Testis (tissue), 3 donors: ENCODE results near the gene COPG1. TPM values are rescaled to one million over a fixed set of nuclear protein-coding genes. Genes with fewer than 3 reads are reported as not detected.

Experiments
- DNase-seq: peaks from one replicate; pipeline ENCODE4 v3.0.0-alpha.2; 2019
- H3K27ac ChIP-seq, 2 donors: fragments of 200-600 bp; sonication (generic); one replicate each; pipeline ENCODE4 v1.5.1; 2019
- H3K27me3 ChIP-seq: fragments of 200-600 bp; sonication (generic); one replicate; pipeline ENCODE4 v1.5.1; 2019
- H3K36me3 ChIP-seq: fragments of 200-600 bp; sonication (generic); one replicate; pipeline ENCODE4 v1.5.1; 2017; ENCODE audit warnings: low read depth; ENCODE audit errors: missing control alignments
- H3K4me1 ChIP-seq: fragments of 200-600 bp; sonication (generic); one replicate; pipeline ENCODE4 v1.5.1; 2019
- H3K4me3 ChIP-seq, 2 donors: fragments of 200-600 bp; sonication (generic); one replicate each; pipeline ENCODE4 v1.5.1; 2017 to 2019
- H3K9me3 ChIP-seq: fragments of 200-600 bp; sonication (generic); one replicate; pipeline ENCODE4 v1.5.1; 2017
- CTCF ChIP-seq, 3 experiments: fragments of 450-650 bp in 2 of 3; fragments of 200-600 bp in 1 of 3; sonication (generic) in 1 of 3; IDR thresholded peaks; one replicate each; pipeline ENCODE4 v1.5.1; 2016 to 2019; ENCODE audit warnings: antibody characterized with exemption in 3 of 3, mild to moderate bottlenecking in 2 of 3, moderate library complexity in 1 of 3
- POLR2A ChIP-seq: fragments of 450-650 bp; IDR thresholded peaks from one replicate; pipeline ENCODE4 v1.6.1; 2017; ENCODE audit warnings: antibody characterized with exemption, mild to moderate bottlenecking, moderate library complexity
- WGBS, 2 donors: methylation state at CpG; one replicate each; pipeline ENCODE4 v1.1.5; 2018; 5-methylcytosine and 5-hydroxymethylcytosine counted together
- intact Hi-C: fragments of 100-400 bp; cut with DNase I; formaldehyde crosslinking; loops from one replicate; pipeline ENCODE4 v1.15.1; 2023; ENCODE audit warnings: low total_unique reads
- polyA plus RNA-seq: library from polyadenylated mRNA; stranded (reverse); fragments of 350-450 nt; fragmentation: Illumina TruSeq; extraction: RNeasy Lipid Tissue Mini Kit (QIAGEN cat#74804); gene quantifications from one replicate; pipeline ENCODE4 v1.2.3, GENCODE V29; 2014; ENCODE audit warnings: low read depth, low replicate concordance; ENCODE audit not compliant: insufficient read depth
- total RNA-seq, 2 donors: library from RNA; depleted of rRNA; stranded (reverse); fragments of >200 nt; gene quantifications; one replicate each; pipeline ENCODE4 v1.2.3, GENCODE V29; 2016

The COPG1 gene
- total and polyA plus RNA-seq, 3 donors from 2014 or later, result 94.5 to 113 (median 98.2) TPM

GRCh38 chr3:129316248-129317013 is 67.0 kb downstream of the COPG1 start:
- intact Hi-C loops, result loop anchor here (5.0 kb wide), 1 partner anchor 39 kb away; the partner anchor contains the start of gene HMCES
- peak; percentile 90 for DNase-seq
- H3K27me3 ChIP-seq, result no peaks in the 10 kb centered on the region
- H3K36me3 ChIP-seq, result no peaks in the 10 kb centered on the region
- H3K9me3 ChIP-seq, result no peaks in the 10 kb centered on the region
- WGBS, 2 donors, result 0 to 1% methylated on average over 17 to 55 of the region's 65 CpGs
- peak overlapping the region; percentile 86 to 89 for H3K27ac ChIP-seq
- H3K4me3 ChIP-seq, result peak overlapping the region; percentile 68 to 93
- peak; percentile 81 for TF ChIP-seq POLR2A
- peak in 2 of 3 experiments; percentile 42 to 58 for TF ChIP-seq CTCF (IDR thresholded peaks at IDR 0.05)
- peaks cover 21% of the 10 kb centered on the region for H3K4me1 ChIP-seq

- Histone ChIP-seq H3K4me3 (peak overlapping the region; percentile 68 to 93), H3K4me1 (peaks cover 21% of the 10 kb centered on the region), H3K36me3 (no peaks in the 10 kb centered on the region), H3K27me3 (no peaks in the 10 kb centered on the region), H3K27ac (peak overlapping the region; percentile 86 to 89), H3K9me3 (no peaks in the 10 kb centered on the region)
- TF ChIP-seq POLR2A, result no peak
- TF ChIP-seq CTCF (IDR thresholded peaks at IDR 0.05), result no peak
- 21 to 23% methylated on average over 15 of the region's 15 CpGs for WGBS, 2 donors
- DNase-seq, result no peak
- intact Hi-C loops, result loop anchor here (5.0 kb wide), 1 partner anchor 40 kb away; the partner anchor contains the start of gene HMCES
Observed at GRCh38 chr3:129317014-129317771, 67.8 kb downstream of the COPG1 start.

GRCh38 chr3:129317848-129318247 is 68.4 kb downstream of the COPG1 start:
- Histone ChIP-seq H3K4me1 (peaks cover 21% of the 10 kb centered on the region), H3K27ac (no peak overlapping the region), H3K4me3 (no peak overlapping the region), H3K36me3 (no peaks in the 10 kb centered on the region), H3K9me3 (no peaks in the 10 kb centered on the region), H3K27me3 (no peaks in the 10 kb centered on the region)
- WGBS, 2 donors, result 50 to 66% methylated on average over 3 to 5 of the region's 5 CpGs
- intact Hi-C loops, result loop anchor here (5.0 kb wide), 1 partner anchor 41 kb away; the partner anchor contains the start of gene HMCES
- no peak for TF ChIP-seq POLR2A
- TF ChIP-seq CTCF (IDR thresholded peaks at IDR 0.05), result no peak
- DNase-seq, result no peak

GRCh38 chr3:129318921-129319320 is 69.5 kb downstream of the COPG1 start:
- Histone ChIP-seq H3K36me3 (no peaks in the 10 kb centered on the region), H3K9me3 (no peaks in the 10 kb centered on the region), H3K4me1 (peaks cover 16% of the 10 kb centered on the region), H3K27ac (no peak overlapping the region), H3K27me3 (no peaks in the 10 kb centered on the region), H3K4me3 (no peak overlapping the region)
- WGBS, 2 donors, result 95 to 97% methylated on average over 7 to 15 of the region's 15 CpGs
- intact Hi-C loops, result loop anchor here (5.0 kb wide), 1 partner anchor 42 kb away; the partner anchor contains the start of gene HMCES
- DNase-seq, result no peak
- TF ChIP-seq CTCF (IDR thresholded peaks at IDR 0.05) (no peak), POLR2A (no peak)
